Thoracic aorta (tissue), 2 donors: ENCODE measurements around the gene OR2J1. TPM values are rescaled to one million over a fixed set of nuclear protein-coding genes. Genes with fewer than 3 reads are reported as not detected.
"Not testable (repeated sequence)": the region's sequence is repeated elsewhere in the genome, so short reads cannot be mapped to it uniquely, and the experiment has no call there.

Experiments
- ATAC-seq: fragments of 150-250 bp; one replicate; pipeline ENCODE4 v1.8.0; 2017; ENCODE audit warnings: low read depth; ENCODE audit not compliant: insufficient number of reproducible peaks, low FRiP score
- DNase-seq: peaks from one replicate; pipeline ENCODE4 v3.0.0-alpha.2; 2020; ENCODE audit warnings: low spot score
- H3K27ac ChIP-seq, 2 donors: fragments of 200-600 bp; sonication (generic); 1 replicate in 1 of 2; 2 replicates in 1 of 2; pipeline ENCODE4 v1.5.1; 2016; ENCODE audit warnings: mild to moderate bottlenecking in 2 of 2, moderate library complexity in 2 of 2
- H3K27me3 ChIP-seq: fragments of 200-600 bp; sonication (generic); replicated peaks from 2 replicates; pipeline ENCODE4 v1.6.0; 2016; ENCODE audit warnings: mild to moderate bottlenecking; ENCODE audit not compliant: insufficient read depth
- H3K36me3 ChIP-seq: fragments of 200-600 bp; sonication (generic); one replicate; pipeline ENCODE4 v1.5.1; 2016
- H3K4me1 ChIP-seq, 2 donors: fragments of 200-600 bp; sonication (generic); 1 replicate in 1 of 2; 2 replicates in 1 of 2; pipeline versions ENCODE4 v1.5.1 to v1.6.0; 2016; ENCODE audit warnings: low read depth in 2 of 2, mild to moderate bottlenecking in 1 of 2; ENCODE audit not compliant: control insufficient read depth in 1 of 2
- H3K4me3 ChIP-seq: fragments of 200-600 bp; sonication (generic); 2 replicates; pipeline ENCODE4 v1.5.1; 2016; ENCODE audit warnings: mild to moderate bottlenecking
- H3K9me3 ChIP-seq: fragments of 200-600 bp; sonication (generic); 2 replicates; pipeline ENCODE4 v1.5.1; 2016
- CTCF ChIP-seq: fragments of 200-600 bp; sonication (generic); IDR thresholded peaks from one replicate; pipeline ENCODE4 v1.5.1; 2019; ENCODE audit warnings: antibody characterized with exemption
- total RNA-seq, 2 donors: library from RNA; depleted of rRNA; stranded (reverse); fragments of >200 nt; gene quantifications; one replicate each; pipeline versions ENCODE4 v1.1.0 to v1.2.3, GENCODE V29; 2016

The OR2J1 gene
- total RNA-seq, 2 donors from 2014 or later, result not detected

- no peaks in the 10 kb centered on the region for H3K36me3 ChIP-seq
Observed at GRCh38 chr6:29141606-29142005, 42.3 kb downstream of the OR2J1 start.

GRCh38 chr6:29142309-29142708 is 43.0 kb downstream of the OR2J1 start:
- Histone ChIP-seq H3K4me3 (no peak overlapping the region), H3K27me3 (no peaks in the 10 kb centered on the region), H3K4me1 (no peaks in the 10 kb centered on the region), H3K27ac (no peak overlapping the region), H3K9me3 (no peaks in the 10 kb centered on the region), H3K36me3 (no peaks in the 10 kb centered on the region)
- ATAC-seq (no peak), DNase-seq (no peak)
- TF ChIP-seq CTCF, result no peak

More at GRCh38 chr6:29141606-29142005, 42.3 kb downstream of the OR2J1 start:
- Histone ChIP-seq H3K9me3 (no peaks in the 10 kb centered on the region), H3K4me1 (no peaks in the 10 kb centered on the region), H3K27ac (no peak overlapping the region), H3K4me3 (no peak overlapping the region), H3K27me3 (no peaks in the 10 kb centered on the region)
- DNase-seq (no peak), ATAC-seq (no peak)
- no peak for TF ChIP-seq CTCF

- no peaks in the 10 kb centered on the region for H3K36me3 ChIP-seq
- TF ChIP-seq CTCF, result no peak
Observed at GRCh38 chr6:29146179-29146578, 46.9 kb downstream of the OR2J1 start.

GRCh38 chr6:29147074-29147473 is 47.8 kb downstream of the OR2J1 start:
- Histone ChIP-seq H3K27me3 (no peaks in the 10 kb centered on the region), H3K9me3 (no peaks in the 10 kb centered on the region), H3K4me1 (no peaks in the 10 kb centered on the region), H3K36me3 (no peaks in the 10 kb centered on the region), H3K27ac (no peak overlapping the region), H3K4me3 (no peak overlapping the region)
- no peak for TF ChIP-seq CTCF
- DNase-seq (no peak), ATAC-seq (no peak)

More at GRCh38 chr6:29146179-29146578, 46.9 kb downstream of the OR2J1 start:
- DNase-seq (no peak), ATAC-seq (no peak)
- H3K4me3 ChIP-seq, result no peak overlapping the region
- H3K9me3 ChIP-seq, result no peaks in the 10 kb centered on the region
- no peaks in the 10 kb centered on the region for H3K27me3 ChIP-seq
- no peaks in the 10 kb centered on the region for H3K4me1 ChIP-seq
- H3K27ac ChIP-seq, result no peak overlapping the region

GRCh38 chr6:29149444-29149843 is 50.2 kb downstream of the OR2J1 start:
- H3K36me3 ChIP-seq, H3K4me1 ChIP-seq, ATAC-seq, H3K27ac ChIP-seq, H3K9me3 ChIP-seq, H3K27me3 ChIP-seq, H3K4me3 ChIP-seq, DNase-seq: not testable (repeated sequence)

Other genes with a start within 250 kb of the OR2J1 start
- 10 to 100 TPM; 61.9 to 86.2 TPM for gene TRIM27, start 175.5 kb upstream of the OR2J1 start, total RNA-seq
- under 1 TPM; 0.27 to 0.35 TPM for gene ZNF311, start 94.2 kb upstream of the OR2J1 start, total RNA-seq
- gene OR2W1, start 54.3 kb upstream of the OR2J1 start, total RNA-seq, result not detected
- gene OR2B3, start 12.2 kb upstream of the OR2J1 start, total RNA-seq, result not detected
- gene OR2J3, start 8.6 kb downstream of the OR2J1 start, total RNA-seq, result not detected
- gene OR2J2, start 71.4 kb downstream of the OR2J1 start, total RNA-seq, result not detected
- not detected for gene OR14J1, start 202.2 kb downstream of the OR2J1 start, total RNA-seq